ENCODE results near the gene TERF2IP.

DNA sequence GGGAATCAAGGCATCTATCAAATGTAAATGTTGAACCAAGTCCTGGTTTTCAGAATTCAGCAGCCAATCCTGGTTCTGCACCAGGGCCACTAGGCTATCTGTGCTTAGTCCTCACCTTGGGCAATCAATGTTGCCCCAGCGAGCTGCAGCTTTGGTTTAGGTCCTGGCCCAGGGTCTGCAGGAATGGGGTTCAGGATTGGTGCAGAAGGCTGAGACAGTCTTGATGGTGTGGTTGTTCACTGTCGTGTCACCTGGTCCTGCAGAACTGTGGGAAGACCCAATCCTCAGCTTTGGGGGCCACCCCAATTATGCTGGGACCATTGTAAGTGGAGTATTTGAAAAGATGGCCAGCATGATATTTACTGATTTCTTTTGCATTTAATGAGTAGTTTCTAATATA lies 10.6 kb downstream of the TERF2IP start:
- TF ChIP-seq EZH2phosphoT487 (IDR thresholded peaks at IDR 0.05; ENCODE audit: insufficient read depth, low read depth) (no peak), EZH2 (IDR thresholded peaks at IDR 0.05; ENCODE audit: insufficient read depth, poor library complexity, severe bottlenecking) (no peak)

Measured in GM23248 (cell line).